GM23248 (cell line): Measurements from ENCODE around the gene EXOC2.

Experiments
- EZH2 ChIP-seq: fragments of 200-600 bp; sonication (generic); IDR thresholded peaks from 2 replicates; pipeline ENCODE4 v1.6.1; 2018; ENCODE audit warnings: antibody characterized with exemption, mild to moderate bottlenecking; ENCODE audit not compliant: insufficient read depth, poor library complexity, severe bottlenecking
- EZH2phosphoT487 ChIP-seq: fragments of 200-600 bp; sonication (generic); IDR thresholded peaks from 2 replicates; pipeline ENCODE4 v1.6.1; 2018; ENCODE audit warnings: antibody characterized with exemption, moderate library complexity, mild to moderate bottlenecking, low read depth; ENCODE audit not compliant: insufficient read depth

DNA sequence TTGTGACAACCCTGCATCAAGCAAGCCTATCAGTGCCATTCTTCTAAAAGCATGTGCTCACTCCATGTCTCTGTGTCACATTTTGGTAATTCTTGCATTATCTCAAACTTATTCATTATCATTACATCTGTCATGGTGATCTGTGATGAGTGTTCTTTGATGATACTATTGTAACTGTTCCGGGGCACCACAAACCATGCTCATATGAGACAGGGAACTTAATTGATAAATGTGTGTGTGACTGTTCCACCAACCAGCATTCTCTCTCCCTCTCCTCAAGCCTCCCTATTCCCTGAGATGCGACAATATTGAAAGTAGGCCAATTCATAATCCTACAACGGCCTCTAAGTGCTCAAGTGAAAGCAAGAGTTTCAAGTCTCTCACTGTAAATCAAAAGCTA, 40.1 kb downstream of the EXOC2 start:
- TF ChIP-seq EZH2 (no peak), EZH2phosphoT487 (no peak)
